Chondrocyte (in vitro differentiated cells): Measurements from ENCODE around the gene ATP1A3. TPM values are rescaled to one million over a fixed set of nuclear protein-coding genes. Genes with fewer than 3 reads are reported as not detected.

Experiments
- DNase-seq: peaks from one replicate; pipeline ENCODE4 v3.0.0; 2021; ENCODE audit warnings: mixed read lengths, low spot score
- H3K27ac Mint-ChIP-seq: one replicate; pipeline ENCODE4 v1.8.0; 2021; ENCODE audit warnings: mild to moderate bottlenecking, moderate library complexity, mixed read lengths; ENCODE audit not compliant: unreplicated experiment
- H3K27me3 Mint-ChIP-seq: 2 replicates; pipeline ENCODE4 v1.8.0; 2021; ENCODE audit warnings: low read depth, mixed read lengths
- H3K36me3 Mint-ChIP-seq: 2 replicates; pipeline ENCODE4 v1.8.0; 2021; ENCODE audit warnings: low read depth, mixed read lengths
- H3K4me1 Mint-ChIP-seq: 2 replicates; pipeline ENCODE4 v1.8.0; 2021; ENCODE audit warnings: low read depth, mild to moderate bottlenecking, mixed read lengths
- H3K4me3 Mint-ChIP-seq: one replicate; pipeline ENCODE4 v1.8.0; 2021; ENCODE audit warnings: mild to moderate bottlenecking, moderate library complexity, mixed read lengths; ENCODE audit not compliant: unreplicated experiment
- H3K9me3 Mint-ChIP-seq: 2 replicates; pipeline ENCODE4 v1.8.0; 2021; ENCODE audit warnings: low read depth, mixed read lengths
- total RNA-seq: library from RNA; stranded (reverse); gene quantifications from 3 replicates; pipeline ENCODE4 v1.2.1, GENCODE V29; 2021
- TF ChIP-seq, protein P1 (sequence below): fragments of 200-600 bp; sonication (generic); IDR thresholded peaks from 2 replicates; pipeline ENCODE4 v1.5.0; 2021; ENCODE audit warnings: antibody characterized with exemption, mild to moderate bottlenecking, moderate library complexity

ATP1A3 gene
- total RNA-seq, 1 donor from 2014 or later = 0.85 TPM

DNA sequence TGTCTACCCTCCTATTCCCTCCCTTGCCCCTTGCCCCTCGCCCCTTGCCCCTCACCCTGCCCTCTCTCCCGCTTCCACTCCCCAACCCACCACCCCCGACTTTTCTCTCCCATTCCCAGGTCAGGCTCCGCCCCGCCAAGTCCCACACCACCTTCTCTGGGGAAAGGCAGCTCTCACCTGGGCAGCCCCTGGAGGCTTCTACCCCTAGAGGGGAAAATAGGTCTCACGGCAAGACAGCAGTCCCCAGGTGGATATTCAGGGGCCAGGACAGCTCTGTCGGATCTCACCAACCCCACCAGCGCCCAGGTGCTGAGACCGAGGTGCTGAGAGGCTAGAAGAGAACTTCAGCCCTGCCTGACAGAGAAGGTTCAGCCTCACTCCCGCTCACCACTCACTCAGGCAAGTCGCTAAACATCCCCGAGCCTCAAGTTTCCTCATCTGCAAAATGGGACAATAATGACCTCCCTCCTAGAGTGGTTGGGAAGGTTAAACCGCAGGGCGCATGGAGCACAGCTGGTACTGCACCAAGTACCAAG is 64.4 kb downstream of the ATP1A3 start:
- Mint-ChIP-seq H3K36me3 (peaks cover 3% of the 10 kb centered on the region), H3K9me3 (no peaks in the 10 kb centered on the region), H3K4me3 (no peak overlapping the region), H3K27me3 (peaks cover 48% of the 10 kb centered on the region), H3K4me1 (peaks cover 7% of the 10 kb centered on the region), H3K27ac (no peak overlapping the region)
- TF ChIP-seq, protein P1, sequence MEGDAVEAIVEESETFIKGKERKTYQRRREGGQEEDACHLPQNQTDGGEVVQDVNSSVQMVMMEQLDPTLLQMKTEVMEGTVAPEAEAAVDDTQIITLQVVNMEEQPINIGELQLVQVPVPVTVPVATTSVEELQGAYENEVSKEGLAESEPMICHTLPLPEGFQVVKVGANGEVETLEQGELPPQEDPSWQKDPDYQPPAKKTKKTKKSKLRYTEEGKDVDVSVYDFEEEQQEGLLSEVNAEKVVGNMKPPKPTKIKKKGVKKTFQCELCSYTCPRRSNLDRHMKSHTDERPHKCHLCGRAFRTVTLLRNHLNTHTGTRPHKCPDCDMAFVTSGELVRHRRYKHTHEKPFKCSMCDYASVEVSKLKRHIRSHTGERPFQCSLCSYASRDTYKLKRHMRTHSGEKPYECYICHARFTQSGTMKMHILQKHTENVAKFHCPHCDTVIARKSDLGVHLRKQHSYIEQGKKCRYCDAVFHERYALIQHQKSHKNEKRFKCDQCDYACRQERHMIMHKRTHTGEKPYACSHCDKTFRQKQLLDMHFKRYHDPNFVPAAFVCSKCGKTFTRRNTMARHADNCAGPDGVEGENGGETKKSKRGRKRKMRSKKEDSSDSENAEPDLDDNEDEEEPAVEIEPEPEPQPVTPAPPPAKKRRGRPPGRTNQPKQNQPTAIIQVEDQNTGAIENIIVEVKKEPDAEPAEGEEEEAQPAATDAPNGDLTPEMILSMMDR = no peak
- DNase-seq = no peak

DNA sequence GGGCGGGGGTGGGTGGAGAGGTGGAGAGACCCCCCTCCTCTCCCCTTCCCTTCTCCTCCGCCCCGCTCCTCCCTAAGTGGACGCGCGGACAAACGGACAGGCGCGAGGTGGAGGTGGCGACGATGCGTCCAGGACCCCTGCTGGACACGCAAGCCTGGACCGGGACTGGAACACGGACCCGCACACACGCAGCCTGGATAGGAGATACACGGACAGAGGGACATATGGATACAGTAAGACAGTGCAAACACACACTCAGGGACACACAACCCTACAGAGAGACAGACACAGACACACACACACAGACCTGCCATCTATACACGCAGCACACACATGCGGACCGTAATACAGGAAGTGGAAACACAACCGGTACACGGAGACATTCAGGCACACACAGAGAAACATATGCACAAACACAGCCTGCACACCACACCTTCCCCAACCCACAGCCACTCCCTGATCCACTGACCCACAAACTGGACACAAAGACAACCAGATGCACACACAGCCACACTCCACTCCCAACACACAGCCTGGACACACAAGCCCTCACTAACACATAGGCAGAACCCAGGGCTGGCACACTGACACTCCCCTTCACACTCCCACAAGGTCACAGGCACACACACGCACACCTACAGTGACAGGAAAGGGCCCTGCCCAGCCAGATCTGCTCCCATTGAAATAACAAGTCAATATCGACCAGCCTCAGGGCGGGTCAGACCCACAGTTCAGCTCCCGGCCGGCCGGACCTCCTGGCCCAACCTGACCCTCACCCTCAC is 65.1 kb downstream of the ATP1A3 start:
- Mint-ChIP-seq H3K4me1 (peaks cover 7% of the 10 kb centered on the region), H3K9me3 (no peaks in the 10 kb centered on the region), H3K27me3 (peaks cover 43% of the 10 kb centered on the region), H3K27ac (no peak overlapping the region), H3K4me3 (peak overlapping the region; percentile 59), H3K36me3 (peaks cover 3% of the 10 kb centered on the region)
- no peak for DNase-seq
- TF ChIP-seq, protein P1 = peak; percentile 20

DNA sequence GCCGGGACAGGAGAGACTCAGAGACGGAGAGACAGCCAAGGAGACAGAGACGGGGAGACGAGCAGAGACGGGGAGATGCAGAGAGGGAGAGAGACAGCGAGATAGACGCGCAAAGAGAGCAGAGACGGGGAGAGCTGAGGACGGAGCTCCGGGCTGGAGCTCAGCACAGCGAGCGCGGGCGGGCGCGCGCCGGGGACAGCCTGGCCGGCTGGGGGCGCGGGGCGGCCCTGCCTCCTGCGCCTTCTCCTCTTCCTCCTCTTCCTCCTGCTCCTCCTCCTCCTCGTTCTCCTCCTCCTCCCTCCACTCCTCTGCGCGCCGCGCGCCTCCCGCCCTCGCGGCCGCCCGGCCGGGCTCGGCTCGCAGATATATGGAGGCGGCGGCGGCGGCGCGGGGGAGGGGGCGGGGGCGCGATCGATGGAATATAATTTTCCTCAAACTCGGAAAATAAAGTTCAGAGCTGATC is 65.8 kb downstream of the ATP1A3 start, which contains the start of gene ERFL:
Gene ERFL, minus strand, starts transcription at position 229 of the 463 bp plus-strand sequence. CDS start 15,530 bp downstream, outside the sequence.
- Mint-ChIP-seq H3K4me1 (peaks cover 7% of the 10 kb centered on the region), H3K9me3 (no peaks in the 10 kb centered on the region), H3K4me3 (peak within 1 kb of the TSS; percentile 75), H3K27me3 (peaks cover 38% of the 10 kb centered on the region), H3K36me3 (peaks cover 3% of the 10 kb centered on the region), H3K27ac (no peak within 1 kb of the TSS)
- no peak for DNase-seq
- TF ChIP-seq, protein P1 = peak; percentile 27

DNA sequence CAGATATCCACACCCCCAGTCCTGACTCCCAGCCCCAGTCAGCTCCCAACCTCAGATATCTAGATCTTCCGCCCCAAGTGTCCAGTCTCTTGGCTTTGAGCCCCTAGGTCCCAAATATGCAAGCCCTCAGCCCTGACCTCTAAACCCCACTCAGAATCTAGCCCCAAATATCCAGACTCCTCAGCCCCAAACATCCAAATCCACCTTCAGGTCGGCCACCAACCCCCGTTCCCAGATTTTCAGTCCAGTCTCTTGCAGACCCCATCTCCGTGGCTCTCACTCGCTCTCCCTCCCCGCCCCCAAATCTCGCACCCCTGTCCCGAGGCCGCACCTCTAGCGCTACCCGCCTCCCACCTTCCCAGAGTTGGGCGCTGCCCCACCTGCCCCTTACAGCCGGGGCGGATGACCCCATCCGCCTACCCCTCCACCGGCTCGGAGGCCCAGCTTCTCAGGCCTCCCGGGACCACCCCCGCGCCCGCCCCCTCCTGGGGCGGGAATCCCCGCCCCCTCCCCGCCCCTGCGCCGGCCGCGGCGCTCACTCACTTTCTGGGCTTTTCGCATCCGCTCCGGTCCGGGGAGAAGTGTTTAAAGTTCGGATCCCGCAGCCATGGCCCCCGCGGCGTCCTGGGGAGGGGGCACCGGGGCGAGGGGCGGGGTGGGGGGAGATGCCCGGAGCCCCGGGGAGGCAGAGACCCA is 66.4 kb downstream of the ATP1A3 start:
- TF ChIP-seq, protein P1 = no peak
- Mint-ChIP-seq H3K4me1 (peaks cover 7% of the 10 kb centered on the region), H3K27ac (no peak overlapping the region), H3K36me3 (peaks cover 3% of the 10 kb centered on the region), H3K9me3 (no peaks in the 10 kb centered on the region), H3K27me3 (peaks cover 39% of the 10 kb centered on the region), H3K4me3 (peak overlapping the region; percentile 75)
- DNase-seq = no peak

DNA sequence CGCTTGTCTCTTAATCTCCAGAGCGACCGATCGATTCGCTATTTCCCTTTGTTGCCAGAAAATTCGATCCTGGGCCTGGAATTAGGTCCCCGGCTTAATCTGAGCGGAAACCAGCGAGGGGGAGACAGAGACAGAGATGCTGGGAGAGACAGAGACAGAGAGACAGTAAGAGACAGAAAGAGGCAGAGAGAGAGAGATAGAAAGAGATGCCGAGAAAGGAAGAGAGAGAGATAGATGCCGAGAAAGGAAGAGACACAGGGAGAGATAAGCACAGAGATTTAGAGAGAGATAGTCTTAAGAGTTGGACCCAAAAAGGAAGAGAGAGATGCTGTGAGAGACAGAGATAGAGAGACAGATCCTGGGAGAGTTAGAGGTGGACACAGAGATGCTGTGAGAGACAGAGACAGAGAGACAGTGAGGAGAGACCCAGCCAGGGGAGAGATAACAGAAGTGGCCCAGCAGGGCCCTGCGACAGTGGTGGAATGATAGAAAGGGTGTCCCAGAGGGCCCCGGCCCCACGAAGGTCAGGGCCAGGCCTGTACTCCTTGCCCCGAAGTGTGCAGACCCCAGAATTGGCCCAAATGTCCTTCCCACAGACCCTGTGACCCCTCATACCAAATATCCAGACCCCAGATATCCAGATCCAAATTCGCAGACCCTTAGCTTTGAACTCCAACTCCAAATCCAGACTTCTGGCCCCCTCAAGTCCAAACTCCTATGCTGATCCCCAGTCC is 67.1 kb downstream of the ATP1A3 start:
- DNase-seq = no peak
- TF ChIP-seq, protein P1 = no peak
- Mint-ChIP-seq H3K9me3 (no peaks in the 10 kb centered on the region), H3K4me3 (no peak overlapping the region), H3K36me3 (peaks cover 3% of the 10 kb centered on the region), H3K27ac (no peak overlapping the region), H3K4me1 (peaks cover 7% of the 10 kb centered on the region), H3K27me3 (peaks cover 40% of the 10 kb centered on the region)
